ENCODE results near the gene PIP5KL1.

DNA sequence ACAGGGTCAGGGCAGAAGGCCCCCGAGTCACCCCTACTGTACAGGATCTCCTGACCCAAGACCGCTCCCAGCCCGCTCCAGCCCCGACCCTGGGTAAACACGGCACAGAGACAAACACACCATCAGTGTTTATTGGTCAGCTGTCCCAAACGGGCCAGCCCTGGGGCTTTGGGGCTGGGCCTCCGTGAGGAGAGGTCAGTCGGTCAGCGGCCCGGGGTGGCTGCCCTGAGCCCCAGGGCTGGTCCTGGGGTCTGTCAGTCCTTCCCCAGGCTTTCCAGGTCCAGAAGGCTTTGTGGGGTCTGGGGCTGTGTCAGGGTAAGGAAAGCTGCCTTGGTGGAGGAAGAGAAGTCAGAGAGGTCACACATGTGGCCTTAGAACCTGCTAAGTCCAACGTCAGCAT is 4.4 kb upstream of the PIP5KL1 start:
- TF ChIP-seq, protein P1, sequence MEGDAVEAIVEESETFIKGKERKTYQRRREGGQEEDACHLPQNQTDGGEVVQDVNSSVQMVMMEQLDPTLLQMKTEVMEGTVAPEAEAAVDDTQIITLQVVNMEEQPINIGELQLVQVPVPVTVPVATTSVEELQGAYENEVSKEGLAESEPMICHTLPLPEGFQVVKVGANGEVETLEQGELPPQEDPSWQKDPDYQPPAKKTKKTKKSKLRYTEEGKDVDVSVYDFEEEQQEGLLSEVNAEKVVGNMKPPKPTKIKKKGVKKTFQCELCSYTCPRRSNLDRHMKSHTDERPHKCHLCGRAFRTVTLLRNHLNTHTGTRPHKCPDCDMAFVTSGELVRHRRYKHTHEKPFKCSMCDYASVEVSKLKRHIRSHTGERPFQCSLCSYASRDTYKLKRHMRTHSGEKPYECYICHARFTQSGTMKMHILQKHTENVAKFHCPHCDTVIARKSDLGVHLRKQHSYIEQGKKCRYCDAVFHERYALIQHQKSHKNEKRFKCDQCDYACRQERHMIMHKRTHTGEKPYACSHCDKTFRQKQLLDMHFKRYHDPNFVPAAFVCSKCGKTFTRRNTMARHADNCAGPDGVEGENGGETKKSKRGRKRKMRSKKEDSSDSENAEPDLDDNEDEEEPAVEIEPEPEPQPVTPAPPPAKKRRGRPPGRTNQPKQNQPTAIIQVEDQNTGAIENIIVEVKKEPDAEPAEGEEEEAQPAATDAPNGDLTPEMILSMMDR (conservative IDR thresholded peaks at IDR 0.05; ENCODE audit: low read length), result no peak
- no peak for TF ChIP-seq EZH2phosphoT487 (IDR thresholded peaks at IDR 0.05; ENCODE audit: borderline replicate concordance)
